ENCODE results near the gene SIRT7. TPM values are rescaled to one million over a fixed set of nuclear protein-coding genes. Genes with fewer than 3 reads are reported as not detected.

The SIRT7 gene
- total RNA-seq, 1 experiment from 2014 or later, result 78.3 TPM

DNA sequence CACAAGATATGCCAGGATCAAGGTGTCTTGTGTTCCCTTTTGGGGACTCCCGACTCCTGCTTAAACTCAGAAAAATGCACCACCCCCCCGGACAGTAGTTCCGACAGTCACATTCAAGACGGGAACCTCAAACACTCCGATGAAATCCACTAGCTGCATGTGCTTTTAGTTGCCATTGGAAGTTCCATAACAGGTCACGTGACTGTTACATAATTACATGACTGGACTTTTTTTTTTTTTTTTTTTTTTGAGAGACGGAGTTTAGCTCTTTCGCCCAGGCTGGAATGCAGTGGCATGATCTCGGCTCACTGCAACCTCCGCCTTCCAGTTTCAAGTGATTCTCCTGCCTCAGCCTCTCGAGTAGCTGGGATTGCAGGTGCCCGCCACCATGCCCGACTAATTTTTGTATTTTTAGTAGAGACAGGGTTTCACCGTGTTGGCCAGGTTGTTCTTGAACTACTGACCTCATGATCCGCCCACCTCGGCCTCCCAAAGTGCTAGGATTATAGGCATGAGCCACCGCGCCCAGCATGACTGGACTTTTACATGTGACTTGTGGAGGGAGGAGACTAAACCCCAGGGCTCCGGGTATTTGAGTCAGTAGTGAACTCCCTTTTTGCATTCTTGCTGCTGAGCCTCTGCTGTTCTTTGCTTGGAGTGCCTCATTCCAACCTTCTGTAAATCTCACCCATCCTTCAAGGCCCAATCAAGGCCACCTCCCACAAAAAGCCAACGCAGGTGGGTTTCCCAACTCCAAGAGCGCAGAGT is 1.6 kb downstream of the SIRT7 start:
- ChIA-PET CTCF (no interaction called here), POLR2A (ENCODE audit: unreplicated experiment) (interaction anchor here (1.0 kb wide), 1 partner anchor 10 kb away, joined by 8 read pairs; no protein-coding TSS in a partner anchor)
- no TSS peak for BruUV-seq (replicated peaks)
- Histone ChIP-seq H3K4me2 (peak overlapping the region; percentile 96), H3K4me3 (peak overlapping the region; percentile 66), H3K79me2 (ENCODE audit: low read depth) (peaks cover 54% of the 10 kb centered on the region), H3K4me1 (replicated peaks; ENCODE audit: insufficient read depth) (peaks cover 50% of the 10 kb centered on the region), H3K36me3 (ENCODE audit: low read depth) (no peaks in the 10 kb centered on the region; the same call in 1 of the 2 replicates), H3K9me2 (ENCODE audit: insufficient read depth) (no peaks in the 10 kb centered on the region), H3F3A (ENCODE audit: insufficient read depth, low read depth) (peaks cover 65% of the 10 kb centered on the region), H4K20me1 (ENCODE audit: insufficient read depth) (peaks cover 8% of the 10 kb centered on the region; the same call in 1 of the 2 replicates), H2AFZ (no peak overlapping the region), H3K9me3 (ENCODE audit: insufficient read depth, low read depth) (no peaks in the 10 kb centered on the region), H3K27ac (peak overlapping the region; percentile 62), H3K27me3 (ENCODE audit: insufficient read depth, low read depth) (no peaks in the 10 kb centered on the region)
- peak; percentile 79 to 80 for DNase-seq
- no peak for TF ChIP-seq EZH2 (IDR thresholded peaks at IDR 0.05; ENCODE audit: low read depth)
- TF ChIP-seq, protein P1, sequence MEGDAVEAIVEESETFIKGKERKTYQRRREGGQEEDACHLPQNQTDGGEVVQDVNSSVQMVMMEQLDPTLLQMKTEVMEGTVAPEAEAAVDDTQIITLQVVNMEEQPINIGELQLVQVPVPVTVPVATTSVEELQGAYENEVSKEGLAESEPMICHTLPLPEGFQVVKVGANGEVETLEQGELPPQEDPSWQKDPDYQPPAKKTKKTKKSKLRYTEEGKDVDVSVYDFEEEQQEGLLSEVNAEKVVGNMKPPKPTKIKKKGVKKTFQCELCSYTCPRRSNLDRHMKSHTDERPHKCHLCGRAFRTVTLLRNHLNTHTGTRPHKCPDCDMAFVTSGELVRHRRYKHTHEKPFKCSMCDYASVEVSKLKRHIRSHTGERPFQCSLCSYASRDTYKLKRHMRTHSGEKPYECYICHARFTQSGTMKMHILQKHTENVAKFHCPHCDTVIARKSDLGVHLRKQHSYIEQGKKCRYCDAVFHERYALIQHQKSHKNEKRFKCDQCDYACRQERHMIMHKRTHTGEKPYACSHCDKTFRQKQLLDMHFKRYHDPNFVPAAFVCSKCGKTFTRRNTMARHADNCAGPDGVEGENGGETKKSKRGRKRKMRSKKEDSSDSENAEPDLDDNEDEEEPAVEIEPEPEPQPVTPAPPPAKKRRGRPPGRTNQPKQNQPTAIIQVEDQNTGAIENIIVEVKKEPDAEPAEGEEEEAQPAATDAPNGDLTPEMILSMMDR (conservative IDR thresholded peaks at IDR 0.05), result no peak
- intact Hi-C loops (cut with micrococcal nuclease; ENCODE audit: unreplicated experiment), result no loop called here

DNA sequence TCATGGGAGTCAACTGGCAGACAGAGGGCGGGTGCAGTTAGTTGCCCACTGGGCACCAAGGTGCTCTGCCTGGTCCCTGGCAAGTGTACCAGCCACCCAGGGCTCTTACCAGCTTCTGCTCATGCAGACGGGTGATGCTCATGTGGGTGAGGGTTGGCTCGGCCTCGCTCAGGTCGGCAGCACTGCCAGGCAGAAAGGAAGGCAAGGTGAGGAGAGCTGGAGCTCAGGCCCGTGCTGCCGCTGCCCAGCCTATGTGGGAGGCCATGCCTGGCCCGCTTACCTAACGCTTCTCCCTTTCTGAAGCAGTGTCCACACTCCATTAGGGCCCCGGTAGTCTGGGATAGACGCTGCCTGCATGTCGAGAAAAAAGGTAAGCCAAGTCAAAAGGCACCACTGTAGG is 2.6 kb downstream of the SIRT7 start:
- BruUV-seq (replicated peaks), result no TSS peak
- POLR2A ChIA-PET (ENCODE audit: unreplicated experiment), result interaction anchor here (0.7 kb wide), 1 partner anchor 945 kb away, joined by 4 read pairs; no protein-coding TSS in a partner anchor
- no peak overlapping the region for H3K4me2 ChIP-seq
- intact Hi-C loops (cut with micrococcal nuclease; ENCODE audit: unreplicated experiment), result no loop called here
- CTCF ChIA-PET, result interaction anchor here (0.5 to 0.6 kb wide), 2 partner anchors 15 to 76 kb away, joined by 3 read pairs; no protein-coding TSS in a partner anchor
- H3K27me3 ChIP-seq (ENCODE audit: insufficient read depth, low read depth), result no peaks in the 10 kb centered on the region
- H3K36me3 ChIP-seq (ENCODE audit: low read depth), result no peaks in the 10 kb centered on the region; the same call in 1 of the 2 replicates
- no peak overlapping the region for H3K27ac ChIP-seq
- H3F3A ChIP-seq (ENCODE audit: insufficient read depth, low read depth), result peaks cover 60% of the 10 kb centered on the region
- no peaks in the 10 kb centered on the region for H3K9me3 ChIP-seq (ENCODE audit: insufficient read depth, low read depth)
- H3K79me2 ChIP-seq (ENCODE audit: low read depth), result peaks cover 43% of the 10 kb centered on the region
- H2AFZ ChIP-seq, result no peak overlapping the region
- peaks cover 4% of the 10 kb centered on the region; the same call in 1 of the 2 replicates for H4K20me1 ChIP-seq (ENCODE audit: insufficient read depth)
- no peak overlapping the region for H3K4me3 ChIP-seq
- H3K9me2 ChIP-seq (ENCODE audit: insufficient read depth), result no peaks in the 10 kb centered on the region
- peaks cover 48% of the 10 kb centered on the region for H3K4me1 ChIP-seq (replicated peaks; ENCODE audit: insufficient read depth)
- TF ChIP-seq, protein P1 (conservative IDR thresholded peaks at IDR 0.05), result no peak
- no peak for TF ChIP-seq EZH2 (IDR thresholded peaks at IDR 0.05; ENCODE audit: low read depth)
- no peak for DNase-seq

- Histone ChIP-seq H3K27ac (no peak overlapping the region), H3K4me3 (no peak overlapping the region), H2AFZ (no peak overlapping the region), H3K4me2 (no peak overlapping the region), H3F3A (ENCODE audit: insufficient read depth, low read depth) (peaks cover 52% of the 10 kb centered on the region), H3K4me1 (replicated peaks; ENCODE audit: insufficient read depth) (peaks cover 47% of the 10 kb centered on the region), H3K9me3 (ENCODE audit: insufficient read depth, low read depth) (no peaks in the 10 kb centered on the region), H3K36me3 (ENCODE audit: low read depth) (no peaks in the 10 kb centered on the region; the same call in 1 of the 2 replicates), H4K20me1 (ENCODE audit: insufficient read depth) (peaks cover 4% of the 10 kb centered on the region; the same call in 1 of the 2 replicates), H3K27me3 (ENCODE audit: insufficient read depth, low read depth) (no peaks in the 10 kb centered on the region), H3K79me2 (ENCODE audit: low read depth) (peaks cover 33% of the 10 kb centered on the region), H3K9me2 (ENCODE audit: insufficient read depth) (no peaks in the 10 kb centered on the region)
- intact Hi-C loops (cut with micrococcal nuclease; ENCODE audit: unreplicated experiment), result no loop called here
- CTCF ChIA-PET, result interaction anchor here (0.6 kb wide), 1 partner anchor 17 kb away, joined by 3 read pairs; no protein-coding TSS in a partner anchor
- TF ChIP-seq, protein P1 (conservative IDR thresholded peaks at IDR 0.05), result no peak
- TF ChIP-seq EZH2 (IDR thresholded peaks at IDR 0.05; ENCODE audit: low read depth), result no peak
- DNase-seq, result no peak
- no TSS peak for BruUV-seq (replicated peaks)
- POLR2A ChIA-PET (ENCODE audit: unreplicated experiment), result interaction anchor here (0.7 kb wide), 1 partner anchor 946 kb away, joined by 4 read pairs; no protein-coding TSS in a partner anchor
Observed at GRCh38 chr17:81914103-81914850, 3.7 kb downstream of the SIRT7 start.
